HEK293 (cell line): ENCODE results near the gene MARCHF3.

Experiments used
- EGR2 ChIP-seq: fragments of 450-650 bp; formaldehyde crosslinking; IDR thresholded peaks from 2 replicates; pipeline ENCODE4 v1.5.1; 2016; ENCODE audit warnings: low read depth, missing biosample characterization, missing genetic modification characterization
- GLIS2 ChIP-seq: fragments of 450-650 bp; formaldehyde crosslinking; IDR thresholded peaks from 2 replicates; pipeline ENCODE4 v1.5.1; 2016; ENCODE audit warnings: missing biosample characterization, missing genetic modification characterization
- PRDM1 ChIP-seq: fragments of 450-650 bp; formaldehyde crosslinking; IDR thresholded peaks from 2 replicates; pipeline ENCODE4; 2016; ENCODE audit warnings: missing biosample characterization, missing genetic modification characterization
- PRDM10 ChIP-seq: fragments of 450-650 bp; formaldehyde crosslinking; IDR thresholded peaks from 2 replicates; pipeline ENCODE4 v1.5.1; 2016; ENCODE audit warnings: missing biosample characterization, missing genetic modification characterization
- TCF7L2 ChIP-seq: IDR thresholded peaks from 2 replicates; pipeline ENCODE4 v1.6.1; 2011; ENCODE audit warnings: low read depth, mild to moderate bottlenecking, inconsistent platforms, low read length, moderate library complexity, borderline replicate concordance
- ZBTB11 ChIP-seq: fragments of 450-650 bp; formaldehyde crosslinking; conservative IDR thresholded peaks from 2 replicates; pipeline ENCODE4 v1.5.1; 2016; ENCODE audit warnings: low read depth, missing biosample characterization, missing genetic modification characterization
- ZBTB26 ChIP-seq: fragments of 450-650 bp; formaldehyde crosslinking; optimal IDR thresholded peaks from 2 replicates; pipeline ENCODE3; 2016; ENCODE audit warnings: missing biosample characterization, mild to moderate bottlenecking, missing genetic modification characterization
- ZNF169 ChIP-seq: fragments of 450-650 bp; formaldehyde crosslinking; IDR thresholded peaks from 2 replicates; pipeline ENCODE4 v1.5.1; 2016; ENCODE audit warnings: missing biosample characterization, missing genetic modification characterization
- ZSCAN18 ChIP-seq: fragments of 450-650 bp; formaldehyde crosslinking; IDR thresholded peaks from 2 replicates; pipeline ENCODE4 v1.5.1; 2016; ENCODE audit warnings: missing biosample characterization, missing genetic modification characterization
- ZSCAN30 ChIP-seq: fragments of 450-650 bp; IDR thresholded peaks from 2 replicates; pipeline ENCODE4 v1.5.1; 2018; ENCODE audit warnings: missing biosample characterization, mild to moderate bottlenecking, missing genetic modification characterization, moderate library complexity
- TF ChIP-seq, protein P1 (sequence below): fragments of 450-650 bp; formaldehyde crosslinking; IDR thresholded peaks from 2 replicates; pipeline ENCODE4 v1.5.1; 2016; ENCODE audit warnings: missing biosample characterization, missing genetic modification characterization, low read depth
- TF ChIP-seq, protein P2 (sequence below): fragments of 450-650 bp; formaldehyde crosslinking; conservative IDR thresholded peaks from 2 replicates; pipeline ENCODE4 v1.5.1; 2016; ENCODE audit warnings: low read depth, missing biosample characterization, missing genetic modification characterization

The MARCHF3 gene

DNA sequence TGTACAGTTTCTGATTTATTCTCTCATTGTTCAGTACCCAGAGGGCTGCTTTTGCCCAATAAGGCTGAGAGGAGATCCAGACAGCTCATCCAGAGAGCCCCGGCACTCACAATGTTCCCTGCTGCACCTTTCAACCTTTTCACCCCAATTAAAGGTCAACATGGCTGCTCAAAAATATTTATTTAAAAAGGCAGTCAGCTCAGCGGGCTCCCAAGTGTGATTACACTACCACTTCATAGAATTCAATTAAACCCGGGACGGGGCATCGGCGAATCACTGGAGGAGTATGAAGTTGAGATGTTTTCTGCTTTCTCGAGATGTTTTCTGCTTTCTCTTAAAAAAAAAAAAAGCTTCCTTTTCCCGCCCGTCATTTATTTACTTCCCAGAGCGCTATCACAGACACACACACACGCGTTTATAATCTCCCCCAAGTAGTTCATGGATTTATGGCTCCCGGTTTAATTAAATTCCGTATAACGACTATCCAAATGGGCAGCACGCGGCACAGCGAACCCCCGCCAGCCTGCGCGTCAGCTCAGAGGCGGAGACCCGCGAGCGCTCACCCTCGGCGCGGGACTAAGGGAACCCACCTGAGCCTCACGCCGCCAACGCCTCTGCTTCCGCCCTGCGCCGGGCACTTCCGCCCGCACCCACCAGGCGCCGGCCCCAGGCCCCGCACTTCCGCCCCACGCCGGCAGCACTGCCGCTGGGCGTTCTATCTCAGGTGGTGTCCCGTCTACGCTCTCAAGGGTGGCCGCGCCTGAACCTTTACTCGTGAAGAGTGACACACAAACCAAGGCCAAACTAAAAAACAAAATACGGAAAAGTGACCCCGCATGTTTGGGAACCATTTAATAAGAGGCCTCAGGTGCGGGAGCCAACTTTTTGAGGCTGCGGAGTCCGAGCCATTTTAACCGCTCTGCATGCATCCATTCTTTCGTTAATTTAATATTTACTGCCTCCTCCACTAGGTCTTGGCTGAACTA is 42.8 kb upstream of the MARCHF3 start, which contains the start of gene C5orf63 (continued):
- no peak for TF ChIP-seq ZSCAN18 (tag by site-specific recombination)
- TF ChIP-seq, protein P1, sequence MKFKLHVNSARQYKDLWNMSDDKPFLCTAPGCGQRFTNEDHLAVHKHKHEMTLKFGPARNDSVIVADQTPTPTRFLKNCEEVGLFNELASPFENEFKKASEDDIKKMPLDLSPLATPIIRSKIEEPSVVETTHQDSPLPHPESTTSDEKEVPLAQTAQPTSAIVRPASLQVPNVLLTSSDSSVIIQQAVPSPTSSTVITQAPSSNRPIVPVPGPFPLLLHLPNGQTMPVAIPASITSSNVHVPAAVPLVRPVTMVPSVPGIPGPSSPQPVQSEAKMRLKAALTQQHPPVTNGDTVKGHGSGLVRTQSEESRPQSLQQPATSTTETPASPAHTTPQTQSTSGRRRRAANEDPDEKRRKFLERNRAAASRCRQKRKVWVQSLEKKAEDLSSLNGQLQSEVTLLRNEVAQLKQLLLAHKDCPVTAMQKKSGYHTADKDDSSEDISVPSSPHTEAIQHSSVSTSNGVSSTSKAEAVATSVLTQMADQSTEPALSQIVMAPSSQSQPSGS (tag by site-specific recombination) = no peak
- TF ChIP-seq ZBTB26 (tag by site-specific recombination) = peak; percentile 65
- TF ChIP-seq, protein P2, sequence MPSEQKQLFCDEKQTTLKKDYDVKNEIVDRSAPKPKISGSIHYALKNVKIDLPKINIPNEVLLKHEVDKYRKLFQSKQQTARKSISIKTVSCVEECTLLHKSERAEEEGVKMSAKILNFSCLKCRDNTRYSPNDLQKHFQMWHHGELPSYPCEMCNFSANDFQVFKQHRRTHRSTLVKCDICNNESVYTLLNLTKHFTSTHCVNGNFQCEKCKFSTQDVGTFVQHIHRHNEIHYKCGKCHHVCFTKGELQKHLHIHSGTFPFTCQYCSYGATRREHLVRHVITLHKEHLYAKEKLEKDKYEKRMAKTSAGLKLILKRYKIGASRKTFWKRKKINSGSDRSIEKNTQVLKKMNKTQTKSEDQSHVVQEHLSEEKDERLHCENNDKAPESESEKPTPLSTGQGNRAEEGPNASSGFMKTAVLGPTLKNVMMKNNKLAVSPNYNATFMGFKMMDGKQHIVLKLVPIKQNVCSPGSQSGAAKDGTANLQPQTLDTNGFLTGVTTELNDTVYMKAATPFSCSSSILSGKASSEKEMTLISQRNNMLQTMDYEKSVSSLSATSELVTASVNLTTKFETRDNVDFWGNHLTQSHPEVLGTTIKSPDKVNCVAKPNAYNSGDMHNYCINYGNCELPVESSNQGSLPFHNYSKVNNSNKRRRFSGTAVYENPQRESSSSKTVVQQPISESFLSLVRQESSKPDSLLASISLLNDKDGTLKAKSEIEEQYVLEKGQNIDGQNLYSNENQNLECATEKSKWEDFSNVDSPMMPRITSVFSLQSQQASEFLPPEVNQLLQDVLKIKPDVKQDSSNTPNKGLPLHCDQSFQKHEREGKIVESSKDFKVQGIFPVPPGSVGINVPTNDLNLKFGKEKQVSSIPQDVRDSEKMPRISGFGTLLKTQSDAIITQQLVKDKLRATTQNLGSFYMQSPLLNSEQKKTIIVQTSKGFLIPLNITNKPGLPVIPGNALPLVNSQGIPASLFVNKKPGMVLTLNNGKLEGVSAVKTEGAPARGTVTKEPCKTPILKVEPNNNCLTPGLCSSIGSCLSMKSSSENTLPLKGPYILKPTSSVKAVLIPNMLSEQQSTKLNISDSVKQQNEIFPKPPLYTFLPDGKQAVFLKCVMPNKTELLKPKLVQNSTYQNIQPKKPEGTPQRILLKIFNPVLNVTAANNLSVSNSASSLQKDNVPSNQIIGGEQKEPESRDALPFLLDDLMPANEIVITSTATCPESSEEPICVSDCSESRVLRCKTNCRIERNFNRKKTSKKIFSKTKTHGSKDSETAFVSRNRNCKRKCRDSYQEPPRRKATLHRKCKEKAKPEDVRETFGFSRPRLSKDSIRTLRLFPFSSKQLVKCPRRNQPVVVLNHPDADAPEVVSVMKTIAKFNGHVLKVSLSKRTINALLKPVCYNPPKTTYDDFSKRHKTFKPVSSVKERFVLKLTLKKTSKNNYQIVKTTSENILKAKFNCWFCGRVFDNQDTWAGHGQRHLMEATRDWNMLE (tag by site-specific recombination) = peak; percentile 84
- no peak for TF ChIP-seq PRDM10
- TF ChIP-seq EGR2 (tag by site-specific recombination) = peak; percentile 39; the same call in 1 of the 2 replicates
- peak; percentile 90 for TF ChIP-seq ZBTB11
- no peak for TF ChIP-seq TCF7L2
- TF ChIP-seq ZNF169 (tag by site-specific recombination) = no peak
- peak; percentile 58; the same call in 1 of the 2 replicates for TF ChIP-seq GLIS2
- 0 out of 2 replicates have a peak, but pooled peaks have one; percentile 5 for TF ChIP-seq PRDM1
- TF ChIP-seq ZSCAN30 (tag by site-specific recombination) = 0 out of 2 replicates have a peak, but pooled peaks have one; percentile 21
- TF ChIP-seq, all 188 proteins: peak for 15
